ENCODE data around the gene RBM47.

GRCh38 chr4:40601641-40602040 is 28.0 kb downstream of the RBM47 start:
- TF ChIP-seq CTCF (IDR thresholded peaks at IDR 0.05) (no peak), ZFX (IDR thresholded peaks at IDR 0.05; ENCODE audit: borderline replicate concordance) (no peak)
